Stimulated activated CD4-positive, alpha-beta T cell treated with anti-CD3 and anti-CD28 coated beads, Interleukin-12 subunit alpha, Interleukin-12 subunit beta, amount 100 ng/mL, for 24 hours (primary cell): ENCODE measurements around the gene MRC1.
"Not testable (repeated sequence)": the region's sequence is repeated elsewhere in the genome, so short reads cannot be mapped to it uniquely, and the experiment has no call there.

ENCODE experiments used
- DNase-seq, 2 experiments: peaks; one replicate each; pipeline ENCODE4 v3.0.0-alpha.2; 2020; ENCODE audit warnings: low read depth in 2 of 2

The MRC1 gene

DNA sequence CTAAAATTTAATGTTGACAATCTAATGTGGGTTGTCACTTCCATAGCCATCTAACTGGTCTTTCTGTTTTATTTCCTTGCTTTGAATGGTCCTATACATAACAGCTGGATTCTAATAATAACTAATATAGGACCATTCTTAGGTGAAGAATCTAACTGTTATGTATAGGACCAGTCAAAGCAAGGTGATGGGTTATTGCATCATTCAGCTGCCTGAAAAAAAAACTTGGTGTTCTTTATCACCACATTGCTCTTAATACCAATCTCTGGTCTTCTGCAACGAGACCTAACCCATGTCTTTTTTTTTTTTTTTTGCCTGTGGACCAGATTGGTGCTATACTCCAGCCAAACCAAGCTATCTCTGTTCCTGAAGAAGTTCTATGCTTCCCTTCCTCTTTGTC lies 96.9 kb downstream of the MRC1 start:
- DNase-seq: no peak

DNA sequence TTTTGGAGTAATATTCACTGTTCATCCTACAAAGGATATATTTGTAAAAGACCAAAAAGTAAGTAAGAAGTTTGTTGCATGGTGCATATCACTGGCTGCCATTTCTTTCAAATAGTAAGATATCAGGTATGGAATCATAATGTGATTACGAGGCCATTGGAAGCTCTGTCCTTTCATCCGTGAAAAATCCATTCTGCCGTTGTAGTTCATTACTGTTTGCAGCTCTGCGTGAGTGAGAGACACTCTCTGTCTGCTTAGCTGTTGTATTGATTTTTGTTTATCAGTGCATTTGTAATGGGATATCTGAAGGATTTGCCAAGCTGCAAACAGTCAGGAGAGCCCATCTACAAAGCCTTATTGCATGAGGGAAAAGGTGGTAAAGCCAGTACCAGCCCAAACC lies 98.5 kb downstream of the MRC1 start:
- DNase-seq: no peak

- peak in 1 of 2 experiments; percentile 0 for DNase-seq
These were observed 101.1 kb downstream of the MRC1 start for GRCh38 chr10:17910125-17910789.

DNA sequence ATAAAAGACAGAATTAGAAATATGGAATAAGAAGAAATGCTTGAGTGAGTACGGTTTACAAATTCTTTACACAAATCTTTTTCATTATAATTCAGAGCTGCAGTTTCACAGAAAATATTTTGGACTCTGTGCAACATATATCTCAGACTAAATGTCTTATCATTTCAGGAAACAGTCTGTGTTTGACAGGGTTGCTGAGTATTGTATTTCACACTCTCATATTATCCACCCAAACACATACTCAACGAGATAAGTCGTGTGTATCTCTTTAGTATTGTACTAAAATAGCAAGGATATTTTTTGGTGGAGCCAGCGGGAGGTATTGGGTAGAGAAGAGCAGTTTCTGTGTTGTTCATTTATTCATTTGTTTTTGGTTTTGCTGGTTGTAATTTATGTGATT lies 103.6 kb downstream of the MRC1 start:
- DNase-seq: no peak

DNA sequence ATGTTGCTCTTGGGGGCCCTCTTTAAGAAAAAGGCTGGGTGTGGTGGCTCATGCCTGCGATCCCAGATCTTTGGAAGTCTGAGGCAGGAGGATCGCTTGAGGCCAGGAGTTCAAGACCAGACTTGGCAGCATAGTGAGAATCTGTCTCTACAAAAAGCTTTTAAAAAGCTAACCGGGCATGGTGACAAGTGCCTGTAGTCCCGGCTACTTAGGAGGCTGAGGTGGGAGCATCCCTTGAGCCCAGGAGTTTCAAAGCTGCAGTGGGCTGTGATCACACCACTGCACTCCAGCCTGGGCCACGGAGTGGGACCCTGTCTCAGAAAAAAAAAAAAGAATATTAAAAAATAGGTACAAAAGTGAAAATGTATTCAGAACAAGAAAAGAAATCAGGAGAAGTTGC lies 104.5 kb downstream of the MRC1 start:
- no peak for DNase-seq

DNA sequence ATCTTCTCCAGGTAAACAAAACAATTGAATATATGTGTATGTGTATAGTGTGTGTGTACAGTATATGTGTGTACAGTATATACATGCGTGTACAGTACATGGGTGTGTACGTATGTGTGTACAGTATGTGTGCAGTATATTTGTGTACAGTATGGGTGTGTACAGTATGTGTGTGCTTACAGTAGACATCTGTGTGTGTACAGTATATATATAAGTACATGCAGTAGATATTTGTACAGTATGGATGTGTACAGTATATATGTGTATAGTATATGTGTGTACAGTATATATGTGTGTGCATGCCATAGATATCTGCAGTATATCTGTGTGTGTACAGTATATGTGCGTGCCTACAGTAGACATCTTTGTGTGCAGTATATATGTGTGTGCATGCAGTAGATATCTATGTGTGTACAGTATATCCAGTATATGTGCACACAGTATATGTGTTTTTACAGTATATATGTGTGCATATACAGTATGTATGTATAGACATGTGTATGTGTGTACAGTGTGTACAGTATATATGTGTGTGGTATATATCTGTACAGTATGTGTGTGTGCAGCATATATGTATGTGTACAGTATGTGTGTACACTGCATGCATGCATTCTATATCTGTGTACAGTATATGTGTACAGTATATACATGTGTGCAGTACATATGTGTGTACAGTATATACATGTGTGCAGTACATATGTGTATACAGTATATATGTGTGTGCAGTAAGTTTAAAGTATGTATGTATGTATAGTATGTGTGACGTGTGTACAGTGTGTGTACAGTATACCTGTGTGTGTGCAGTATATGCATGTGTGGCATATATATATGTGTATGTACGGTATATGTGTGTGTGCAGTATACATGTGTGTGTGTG lies 105.3 kb downstream of the MRC1 start:
- DNase-seq: no peak

GRCh38 chr10:17915181-17915580 lies 106.0 kb downstream of the MRC1 start:
- DNase-seq: no peak

GRCh38 chr10:17918187-17918903 lies 109.2 kb downstream of the MRC1 start:
- DNase-seq: no peak

DNA sequence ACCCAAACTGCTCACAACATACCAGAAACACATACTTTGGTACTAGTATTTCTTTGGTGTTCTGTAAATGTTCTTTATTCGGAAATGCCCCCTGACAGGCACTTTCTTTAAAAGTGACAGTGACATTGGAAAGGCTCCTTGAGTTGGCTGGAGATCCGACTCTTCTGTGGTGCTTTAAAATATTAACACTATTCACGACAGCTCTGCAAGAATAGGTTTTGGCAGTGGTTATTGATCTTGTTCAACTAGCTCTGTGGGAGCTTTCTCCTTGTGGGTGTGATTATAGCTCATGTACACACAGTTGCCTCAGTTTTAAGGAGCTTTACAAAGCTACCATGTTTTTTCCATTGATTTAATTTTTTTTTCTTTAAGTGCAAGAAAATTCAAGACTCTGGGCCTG lies 112.2 kb downstream of the MRC1 start:
- DNase-seq: no peak

DNA sequence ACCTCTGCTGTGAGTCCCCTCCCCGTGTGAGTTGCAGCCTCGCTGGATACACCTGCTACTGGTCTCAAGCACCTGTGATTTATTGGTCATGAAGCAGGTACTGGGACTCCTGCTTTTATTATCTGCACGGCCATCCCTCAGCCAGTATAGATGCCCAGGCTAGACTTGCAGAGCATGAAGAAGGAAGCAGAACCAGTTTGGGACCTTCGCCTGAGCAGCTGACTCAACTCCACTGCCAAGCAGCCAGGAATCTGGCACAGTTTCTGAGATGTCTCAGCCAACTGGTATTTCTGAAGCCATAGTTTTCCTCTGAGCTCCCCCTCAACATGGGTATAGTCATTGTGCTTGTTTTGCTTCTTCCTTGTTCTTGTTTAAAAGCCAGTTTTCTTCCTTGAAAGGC lies 114.6 kb downstream of the MRC1 start:
- no peak for DNase-seq

DNA sequence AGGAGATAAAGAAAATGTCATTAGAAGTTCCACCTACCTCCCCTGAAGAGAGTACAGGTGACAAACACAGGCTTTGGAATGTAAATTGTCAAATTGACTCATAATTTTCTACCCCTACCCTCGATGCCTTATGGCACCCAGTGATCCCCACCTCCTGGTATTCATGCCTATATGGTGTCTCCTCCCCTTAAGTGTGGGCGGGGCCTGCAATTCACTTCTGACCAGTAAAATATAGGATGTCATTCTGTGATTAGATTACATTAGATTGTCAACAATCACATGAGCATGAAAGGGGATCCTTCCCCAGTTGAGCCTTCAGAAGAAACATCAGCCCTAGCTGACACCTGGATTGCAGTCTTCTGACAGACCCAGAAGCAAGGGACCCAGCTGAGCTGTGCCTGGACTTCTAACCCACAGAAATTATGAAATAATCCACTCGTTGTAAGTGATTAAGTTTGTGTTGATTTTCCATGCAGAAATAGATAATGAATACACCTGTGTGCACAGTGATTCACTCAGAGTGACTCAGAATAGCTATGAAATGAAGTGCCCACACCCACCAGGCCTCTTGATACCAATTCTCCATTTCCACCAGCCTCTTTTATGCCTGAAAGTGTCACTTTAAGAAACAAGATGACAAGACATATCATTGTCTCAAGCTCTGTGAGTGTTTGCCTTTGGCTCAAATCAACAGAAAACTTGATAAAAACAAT lies 134.0 kb downstream of the MRC1 start:
- no peak for DNase-seq

DNA sequence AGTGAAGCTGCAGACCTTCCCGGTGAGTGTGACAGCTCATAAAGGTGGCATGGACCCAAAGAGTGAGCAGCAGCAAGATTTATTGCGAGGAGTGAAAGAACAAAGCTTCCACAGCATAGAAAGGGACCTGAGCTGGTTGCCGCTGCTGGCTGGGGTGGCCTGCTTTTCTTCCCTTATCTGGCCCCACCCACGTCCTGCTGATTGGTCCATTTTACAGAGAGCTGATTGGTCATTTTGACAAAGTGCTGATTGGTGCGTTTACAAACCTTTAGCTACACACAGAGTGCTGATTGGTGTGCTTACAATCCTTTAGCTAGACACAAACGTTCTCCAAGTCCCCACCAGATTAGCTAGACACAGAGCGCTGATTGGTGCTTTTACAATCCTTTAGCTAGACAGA lies 141.1 kb downstream of the MRC1 start:
- not testable (repeated sequence) for DNase-seq

DNA sequence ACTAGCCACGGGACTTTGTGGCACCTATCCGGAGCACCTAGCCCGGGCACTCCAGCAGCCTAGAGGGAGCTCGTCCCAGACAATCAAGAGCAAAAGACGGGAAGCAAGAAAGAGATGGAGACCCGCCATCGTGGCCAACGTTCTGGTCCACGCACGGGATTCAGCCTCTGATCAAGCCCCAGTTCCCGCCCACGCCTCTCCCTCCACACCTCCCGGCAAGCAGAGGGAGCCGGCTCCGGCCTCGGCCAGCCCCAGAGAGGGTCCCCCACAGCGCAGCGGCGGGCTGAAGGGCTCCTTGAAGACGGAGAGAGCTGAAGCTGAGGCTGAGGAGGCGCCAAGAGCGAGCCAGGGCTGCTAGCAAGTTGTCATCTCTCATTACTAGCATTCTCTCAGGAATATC lies 141.6 kb downstream of the MRC1 start:
- DNase-seq: no peak

- no peak for DNase-seq
These were observed 142.8 kb downstream of the MRC1 start, which contains the start of gene SLC39A12 for GRCh38 chr10:17951868-17952371. SLC39A12 (plus strand) TSS chr10:17951918; CDS start chr10:17953277, 1,359 bp downstream.

DNA sequence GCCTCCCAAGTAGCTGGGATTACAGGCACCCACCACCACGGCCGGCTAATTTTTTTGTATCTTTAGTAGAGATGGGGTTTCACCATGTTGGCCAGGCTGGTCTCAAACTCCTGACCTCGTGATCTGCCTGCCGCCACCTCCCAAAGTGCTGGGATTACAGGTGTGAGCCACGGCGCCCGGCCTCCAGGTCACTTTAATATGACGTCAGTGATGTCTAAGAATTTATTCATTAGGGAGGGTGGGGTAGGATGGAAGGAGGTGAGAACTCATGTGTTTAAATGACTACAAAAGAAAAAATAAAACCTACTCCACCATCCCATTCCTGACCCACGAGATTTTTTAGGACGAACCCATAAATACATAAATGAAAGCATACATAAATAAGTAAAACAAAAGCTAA lies 145.2 kb downstream of the MRC1 start:
- DNase-seq: not testable (repeated sequence)

- no peak for DNase-seq
These were observed 145.7 kb downstream of the MRC1 start for GRCh38 chr10:17954861-17955260.

- DNase-seq: no peak
These were observed 148.9 kb downstream of the MRC1 start for GRCh38 chr10:17958049-17958448.

GRCh38 chr10:17959870-17960269 lies 150.7 kb downstream of the MRC1 start:
- no peak for DNase-seq
